HFF-Myc (cell line): ENCODE results near the gene CNPY1.

Experiments
- DNase-seq: peaks from one replicate; pipeline ENCODE4 v3.0.0-alpha.2; 2011; ENCODE audit warnings: low read depth; ENCODE audit errors: extremely low read depth
- H3K4me3 ChIP-seq: replicated peaks from 2 replicates; pipeline ENCODE4 v1.5.1; 2011; ENCODE audit warnings: low read depth, mild to moderate bottlenecking, control low read depth, low read length
- CTCF ChIP-seq: IDR thresholded peaks from 2 replicates; pipeline ENCODE4 v1.5.1; 2012; ENCODE audit warnings: mild to moderate bottlenecking, low read depth, low read length, control low read depth; ENCODE audit errors: missing control alignments

The CNPY1 gene

GRCh38 chr7:155571581-155572345 lies 25.4 kb upstream of the CNPY1 start:
- TF ChIP-seq CTCF, result no peak
- no peak for DNase-seq

GRCh38 chr7:155570991-155571390 lies 24.6 kb upstream of the CNPY1 start:
- TF ChIP-seq CTCF, result no peak
- no peak for DNase-seq
- H3K4me3 ChIP-seq, result no peak overlapping the region

More at GRCh38 chr7:155571581-155572345, 25.4 kb upstream of the CNPY1 start:
- no peak overlapping the region for H3K4me3 ChIP-seq

- no peak overlapping the region for H3K4me3 ChIP-seq
- no peak for DNase-seq
- TF ChIP-seq CTCF, result no peak
Measured at GRCh38 chr7:155570171-155570958, 24.0 kb upstream of the CNPY1 start.

- no peak overlapping the region for H3K4me3 ChIP-seq
- DNase-seq, result no peak
- TF ChIP-seq CTCF, result no peak
Measured at GRCh38 chr7:155569681-155570080, 23.3 kb upstream of the CNPY1 start.

GRCh38 chr7:155568842-155569494 lies 22.6 kb upstream of the CNPY1 start:
- no peak for TF ChIP-seq CTCF
- no peak overlapping the region for H3K4me3 ChIP-seq
- no peak for DNase-seq

GRCh38 chr7:155568333-155568660 lies 21.9 kb upstream of the CNPY1 start:
- DNase-seq, result no peak
- no peak overlapping the region for H3K4me3 ChIP-seq
- no peak for TF ChIP-seq CTCF
